Measurements from ENCODE around the gene TAF1B.

DNA sequence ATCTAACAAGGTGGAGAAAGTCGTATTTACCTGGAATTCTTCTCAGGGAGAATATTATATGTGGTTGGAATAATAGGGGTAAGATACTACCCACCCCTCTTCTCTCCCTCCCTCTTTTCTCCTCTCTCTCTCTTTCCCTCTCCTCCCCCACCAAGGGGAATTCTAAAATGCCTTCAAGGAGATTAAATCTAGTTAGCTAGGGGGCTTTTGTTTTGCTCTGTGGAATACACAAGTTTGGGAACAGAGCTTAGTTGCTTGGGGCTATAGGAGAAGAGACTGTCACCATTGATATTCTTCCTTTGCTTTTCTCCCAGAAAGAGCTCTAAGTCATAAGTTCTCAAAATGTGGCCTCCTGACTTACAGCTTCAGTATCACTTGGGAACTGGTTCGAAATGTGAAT lies 34.5 kb downstream of the TAF1B start:
- no peak for TF ChIP-seq ZNF274 (IDR thresholded peaks at IDR 0.05; ENCODE audit: low read depth, low read length)
- TF ChIP-seq YY1 (IDR thresholded peaks at IDR 0.05; ENCODE audit: insufficient read depth, insufficient read length) = no peak
